ENCODE measurements around the gene DNHD1.

DNHD1 gene

DNA sequence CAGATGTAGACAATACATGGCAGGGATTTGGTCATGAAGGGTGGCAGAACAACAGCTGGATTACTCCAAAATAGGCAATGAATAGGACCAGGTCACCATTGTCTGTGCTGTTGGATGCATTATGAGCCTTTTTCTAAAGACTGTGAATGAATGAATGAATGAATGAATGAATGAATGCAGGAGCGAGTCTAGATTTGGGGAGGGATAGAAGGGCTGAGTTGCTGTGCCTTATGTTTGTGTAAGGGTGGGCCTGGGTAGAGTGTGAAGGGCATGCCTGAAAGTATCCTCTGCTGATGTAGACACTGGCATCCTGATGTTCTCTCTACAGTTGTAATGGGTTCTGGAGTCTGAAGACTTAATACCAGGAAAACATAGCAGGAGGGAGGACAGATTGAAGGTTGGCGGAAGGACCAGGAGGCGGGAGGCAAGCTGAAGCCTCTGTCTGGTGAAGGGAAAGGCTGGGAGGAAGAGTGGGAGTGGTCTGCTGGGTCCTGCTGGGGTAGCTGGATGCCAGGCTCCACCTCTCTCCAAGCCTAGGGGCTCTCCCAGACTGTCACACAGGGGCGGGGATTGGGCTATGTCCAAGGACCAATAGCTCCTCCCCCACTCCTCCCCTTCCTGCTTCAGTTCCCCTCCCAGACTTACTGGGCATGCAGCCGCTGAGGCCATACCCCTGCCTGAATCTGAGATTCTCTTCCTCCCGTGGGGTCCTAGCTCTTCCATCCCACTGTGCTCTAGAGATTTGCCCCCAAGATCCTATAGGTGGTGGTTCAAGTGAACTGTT is 28.2 kb upstream of the DNHD1 start:
- CTCF ChIA-PET = interaction anchor here (0.9 to 1.6 kb wide), 5 partner anchors 25 to 106 kb away, joined by 3 to 6 read pairs (median 4); no protein-coding TSS in a partner anchor
- TF ChIP-seq SUZ12 (IDR thresholded peaks at IDR 0.05) = no peak
- no peak for TF ChIP-seq ELF4 (IDR thresholded peaks at IDR 0.05)
- no peak for TF ChIP-seq ARNT (IDR thresholded peaks at IDR 0.05)
- no peak for TF ChIP-seq LEF1 (IDR thresholded peaks at IDR 0.05; ENCODE audit: borderline replicate concordance)
- no peak for TF ChIP-seq FOXM1 (IDR thresholded peaks at IDR 0.05; ENCODE audit: borderline replicate concordance)
- TF ChIP-seq CTBP1 (IDR thresholded peaks at IDR 0.05; ENCODE audit: borderline replicate concordance) = no peak
- no peak for TF ChIP-seq SP1 (IDR thresholded peaks at IDR 0.05)
- TF ChIP-seq FOXK2 (IDR thresholded peaks at IDR 0.05) = no peak
- POLR2A ChIA-PET = interaction anchor here (0.6 to 1.9 kb wide), 13 partner anchors 9 to 234 kb away, joined by 3 to 22 read pairs (median 4); partner anchors contain the start of genes APBB1, ARFIP2, FHIP1B and SMPD1
- DNase-seq (ENCODE audit: extremely low spot score) = peak; percentile 87

DNA sequence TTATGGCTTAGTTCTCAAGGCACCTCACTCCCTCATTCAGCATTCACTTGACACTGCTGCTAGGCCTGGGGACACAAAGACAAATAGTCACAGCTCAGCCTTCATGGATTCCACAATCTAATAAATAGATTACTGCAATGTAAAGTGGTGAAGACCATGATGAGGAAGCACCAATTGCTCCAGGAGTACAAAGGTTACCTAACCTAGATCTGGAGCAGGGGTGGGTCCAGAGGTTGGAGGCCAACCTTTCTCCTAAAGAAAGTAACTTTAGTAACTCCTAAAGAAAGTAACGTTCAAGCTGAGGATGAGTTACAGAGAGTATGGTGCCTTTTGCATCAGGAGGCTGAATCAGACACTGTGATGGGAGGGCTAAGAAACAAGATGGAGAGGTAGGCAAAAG is 27.5 kb upstream of the DNHD1 start:
- ChIA-PET POLR2A (interaction anchor here (0.8 to 1.9 kb wide), 8 partner anchors 8 to 214 kb away, joined by 3 to 22 read pairs (median 4); partner anchors contain the start of genes APBB1, ARFIP2, SMPD1 and TIMM10B), CTCF (interaction anchor here (0.6 to 1.6 kb wide), 6 partner anchors 26 to 920 kb away, joined by 3 to 6 read pairs (median 4); no protein-coding TSS in a partner anchor)

DNA sequence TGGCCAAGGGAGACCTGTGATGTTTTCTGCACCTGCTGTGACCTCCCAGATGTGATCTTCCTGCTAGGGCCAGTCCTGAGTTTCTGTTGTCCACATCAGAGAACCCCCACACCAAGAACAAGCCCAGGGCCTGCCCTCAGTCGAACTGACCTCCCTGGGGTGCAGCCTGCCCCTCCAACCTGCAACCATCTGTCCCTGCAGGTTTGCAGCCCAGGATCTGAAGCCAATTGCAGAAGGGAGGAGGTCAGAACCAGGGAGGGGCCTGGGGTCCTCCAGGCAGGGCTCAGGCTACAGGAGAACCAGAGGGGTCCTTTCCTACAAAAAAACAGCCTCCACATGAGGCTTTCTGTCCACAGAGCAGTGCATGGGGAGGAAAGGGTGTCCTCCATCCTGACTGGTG is 24.1 kb upstream of the DNHD1 start:
- no peak for TF ChIP-seq SUZ12 (IDR thresholded peaks at IDR 0.05)
- TF ChIP-seq ARNT (IDR thresholded peaks at IDR 0.05) = no peak
- no peak for TF ChIP-seq FOXA1 (IDR thresholded peaks at IDR 0.05)
- TF ChIP-seq BHLHE40 (IDR thresholded peaks at IDR 0.05; ENCODE audit: borderline replicate concordance) = no peak
- TF ChIP-seq ELF4 (IDR thresholded peaks at IDR 0.05) = no peak
- no peak for TF ChIP-seq TARDBP (IDR thresholded peaks at IDR 0.05)
- TF ChIP-seq LEF1 (IDR thresholded peaks at IDR 0.05; ENCODE audit: borderline replicate concordance) = no peak
- TF ChIP-seq, protein P1, sequence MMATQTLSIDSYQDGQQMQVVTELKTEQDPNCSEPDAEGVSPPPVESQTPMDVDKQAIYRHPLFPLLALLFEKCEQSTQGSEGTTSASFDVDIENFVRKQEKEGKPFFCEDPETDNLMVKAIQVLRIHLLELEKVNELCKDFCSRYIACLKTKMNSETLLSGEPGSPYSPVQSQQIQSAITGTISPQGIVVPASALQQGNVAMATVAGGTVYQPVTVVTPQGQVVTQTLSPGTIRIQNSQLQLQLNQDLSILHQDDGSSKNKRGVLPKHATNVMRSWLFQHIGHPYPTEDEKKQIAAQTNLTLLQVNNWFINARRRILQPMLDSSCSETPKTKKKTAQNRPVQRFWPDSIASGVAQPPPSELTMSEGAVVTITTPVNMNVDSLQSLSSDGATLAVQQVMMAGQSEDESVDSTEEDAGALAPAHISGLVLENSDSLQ (IDR thresholded peaks at IDR 0.05) = no peak
- TF ChIP-seq NFRKB (IDR thresholded peaks at IDR 0.05) = no peak
- no peak for TF ChIP-seq L3MBTL2 (conservative IDR thresholded peaks at IDR 0.05)
- TF ChIP-seq ZNF384 (IDR thresholded peaks at IDR 0.05) = no peak
- no peak for TF ChIP-seq FOXM1 (IDR thresholded peaks at IDR 0.05; ENCODE audit: borderline replicate concordance)
- TF ChIP-seq HDGF (IDR thresholded peaks at IDR 0.05; ENCODE audit: borderline replicate concordance) = no peak
- no peak for TF ChIP-seq CTBP1 (IDR thresholded peaks at IDR 0.05; ENCODE audit: borderline replicate concordance)
- TF ChIP-seq SP1 (IDR thresholded peaks at IDR 0.05) = no peak
- TF ChIP-seq FOXK2 (IDR thresholded peaks at IDR 0.05) = no peak
- no peak for DNase-seq (ENCODE audit: extremely low spot score)
- ChIA-PET CTCF (interaction anchor here (1.3 to 2.0 kb wide), 2 partner anchors 29 to 94 kb away, joined by 3 to 7 read pairs; no protein-coding TSS in a partner anchor), POLR2A (interaction anchor here (1.4 to 2.8 kb wide), 3 partner anchors 8 to 210 kb away, joined by 3 to 9 read pairs (median 6); partner anchors contain the start of genes APBB1, ARFIP2, MRPL17 and TIMM10B)

More for the DNA sequence above, 27.5 kb upstream of the DNHD1 start:
- TF ChIP-seq, protein P1 (IDR thresholded peaks at IDR 0.05) = no peak
- TF ChIP-seq ELF4 (IDR thresholded peaks at IDR 0.05) (no peak), FOXA1 (IDR thresholded peaks at IDR 0.05) (no peak), FOXM1 (IDR thresholded peaks at IDR 0.05; ENCODE audit: borderline replicate concordance) (no peak), BHLHE40 (IDR thresholded peaks at IDR 0.05; ENCODE audit: borderline replicate concordance) (no peak), SP1 (IDR thresholded peaks at IDR 0.05) (no peak), CTBP1 (IDR thresholded peaks at IDR 0.05; ENCODE audit: borderline replicate concordance) (no peak), ARNT (IDR thresholded peaks at IDR 0.05) (no peak), NFRKB (IDR thresholded peaks at IDR 0.05) (no peak), FOXK2 (IDR thresholded peaks at IDR 0.05) (no peak), ZNF384 (IDR thresholded peaks at IDR 0.05) (no peak), HDGF (IDR thresholded peaks at IDR 0.05; ENCODE audit: borderline replicate concordance) (no peak), TARDBP (IDR thresholded peaks at IDR 0.05) (no peak), LEF1 (IDR thresholded peaks at IDR 0.05; ENCODE audit: borderline replicate concordance) (no peak), SUZ12 (IDR thresholded peaks at IDR 0.05) (no peak), L3MBTL2 (conservative IDR thresholded peaks at IDR 0.05) (no peak)
- no peak for DNase-seq (ENCODE audit: extremely low spot score)

DNA sequence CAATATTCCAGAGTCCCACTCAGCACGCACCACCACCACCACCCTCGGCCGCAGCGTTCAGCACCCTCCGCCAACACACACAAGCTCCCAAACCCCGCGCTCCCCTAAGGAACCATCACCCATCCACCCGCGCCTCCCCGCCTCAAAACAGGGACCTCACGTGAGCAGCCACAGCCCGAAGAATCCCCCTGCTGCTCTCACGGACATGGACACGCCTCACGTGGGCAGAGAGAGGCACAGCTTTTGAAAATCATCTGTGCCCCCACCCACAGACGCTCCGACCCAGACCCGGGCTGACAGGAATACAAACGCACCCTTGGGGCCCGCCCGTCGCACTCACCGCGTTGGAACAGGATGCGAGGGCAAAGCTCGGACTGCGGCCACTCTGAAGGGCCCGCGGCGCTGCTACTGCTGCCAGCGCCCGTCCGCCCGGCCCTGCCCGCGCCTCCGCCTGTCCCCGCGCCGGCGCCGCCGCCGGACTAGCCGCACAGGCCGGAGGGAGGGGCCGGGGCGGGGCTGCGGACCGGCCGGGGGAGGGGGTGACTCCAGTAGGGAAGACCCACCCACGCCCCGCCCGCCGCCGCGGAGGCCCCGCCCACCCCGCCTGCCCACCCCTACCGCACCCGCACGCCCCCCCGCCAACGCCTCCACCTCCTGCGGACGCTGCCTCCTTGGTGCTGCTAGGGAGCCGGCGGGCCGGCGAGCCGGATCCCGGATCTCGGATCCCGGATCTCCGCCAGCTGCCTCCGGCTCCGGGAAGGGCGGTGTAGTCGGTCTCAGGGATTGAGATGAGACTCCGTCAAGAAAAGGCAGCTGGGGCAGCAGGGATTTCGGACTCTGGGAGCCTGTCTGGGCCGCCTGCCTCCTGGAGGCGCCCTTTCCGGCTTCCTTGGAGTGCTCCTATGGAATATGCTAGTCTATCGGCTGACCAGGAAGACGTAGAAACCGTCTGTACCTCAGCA is 23.3 kb upstream of the DNHD1 start, which contains the start of gene TRIM3:
TRIM3 (minus strand) TSS at position 491 of the 962 bp plus-strand sequence. CDS start 8,246 bp downstream, outside the sequence.
- no peak for TF ChIP-seq ZNF384 (IDR thresholded peaks at IDR 0.05)
- TF ChIP-seq LEF1 (IDR thresholded peaks at IDR 0.05; ENCODE audit: borderline replicate concordance) = no peak
- TF ChIP-seq ELF4 (IDR thresholded peaks at IDR 0.05) = no peak
- no peak for TF ChIP-seq FOXK2 (IDR thresholded peaks at IDR 0.05)
- TF ChIP-seq L3MBTL2 (conservative IDR thresholded peaks at IDR 0.05) = no peak
- no peak for TF ChIP-seq TARDBP (IDR thresholded peaks at IDR 0.05)
- no peak for TF ChIP-seq FOXA1 (IDR thresholded peaks at IDR 0.05)
- TF ChIP-seq ARNT (IDR thresholded peaks at IDR 0.05) = no peak
- TF ChIP-seq CTBP1 (IDR thresholded peaks at IDR 0.05; ENCODE audit: borderline replicate concordance) = no peak
- TF ChIP-seq, protein P1 (IDR thresholded peaks at IDR 0.05) = no peak
- TF ChIP-seq NFRKB (IDR thresholded peaks at IDR 0.05) = no peak
- no peak for TF ChIP-seq HDGF (IDR thresholded peaks at IDR 0.05; ENCODE audit: borderline replicate concordance)
- no peak for TF ChIP-seq BHLHE40 (IDR thresholded peaks at IDR 0.05; ENCODE audit: borderline replicate concordance)
- no peak for TF ChIP-seq SP1 (IDR thresholded peaks at IDR 0.05)
- TF ChIP-seq FOXM1 (IDR thresholded peaks at IDR 0.05; ENCODE audit: borderline replicate concordance) = no peak
- TF ChIP-seq SUZ12 (IDR thresholded peaks at IDR 0.05) = no peak
- POLR2A ChIA-PET = interaction anchor here (0.8 to 2.8 kb wide), 3 partner anchors 55 to 210 kb away, joined by 3 to 9 read pairs (median 3); partner anchors contain the start of genes APBB1 and MRPL17

More for the DNA sequence above, 23.3 kb upstream of the DNHD1 start, which contains the start of gene TRIM3:
- peak; percentile 91 for DNase-seq (ENCODE audit: extremely low spot score)
- CTCF ChIA-PET = interaction anchor here (1.3 to 2.0 kb wide), 2 partner anchors 30 to 94 kb away, joined by 3 to 7 read pairs; no protein-coding TSS in a partner anchor

Measured in HEK293T (cell line).